Hepatocyte (in vitro differentiated cells): ENCODE measurements around the gene DOHH.

Experiments used
- EZH2 ChIP-seq: fragments of 200-600 bp; sonication (generic); IDR thresholded peaks from 2 replicates; pipeline ENCODE4 v1.6.1; 2016; ENCODE audit warnings: antibody characterized with exemption, mild to moderate bottlenecking, borderline replicate concordance
- EZH2phosphoT487 ChIP-seq: fragments of 200-600 bp; sonication (generic); IDR thresholded peaks from one replicate; pipeline ENCODE4 v1.6.1; 2018; ENCODE audit warnings: antibody characterized with exemption, mild to moderate bottlenecking, low read depth, moderate library complexity; ENCODE audit not compliant: unreplicated experiment, severe bottlenecking
- TF ChIP-seq, protein P1 (sequence below): fragments of 200-600 bp; sonication (generic); IDR thresholded peaks from 2 replicates; pipeline ENCODE4 v1.5.1; 2016; ENCODE audit warnings: antibody characterized with exemption, mild to moderate bottlenecking; ENCODE audit not compliant: poor library complexity

- TF ChIP-seq, protein P1, sequence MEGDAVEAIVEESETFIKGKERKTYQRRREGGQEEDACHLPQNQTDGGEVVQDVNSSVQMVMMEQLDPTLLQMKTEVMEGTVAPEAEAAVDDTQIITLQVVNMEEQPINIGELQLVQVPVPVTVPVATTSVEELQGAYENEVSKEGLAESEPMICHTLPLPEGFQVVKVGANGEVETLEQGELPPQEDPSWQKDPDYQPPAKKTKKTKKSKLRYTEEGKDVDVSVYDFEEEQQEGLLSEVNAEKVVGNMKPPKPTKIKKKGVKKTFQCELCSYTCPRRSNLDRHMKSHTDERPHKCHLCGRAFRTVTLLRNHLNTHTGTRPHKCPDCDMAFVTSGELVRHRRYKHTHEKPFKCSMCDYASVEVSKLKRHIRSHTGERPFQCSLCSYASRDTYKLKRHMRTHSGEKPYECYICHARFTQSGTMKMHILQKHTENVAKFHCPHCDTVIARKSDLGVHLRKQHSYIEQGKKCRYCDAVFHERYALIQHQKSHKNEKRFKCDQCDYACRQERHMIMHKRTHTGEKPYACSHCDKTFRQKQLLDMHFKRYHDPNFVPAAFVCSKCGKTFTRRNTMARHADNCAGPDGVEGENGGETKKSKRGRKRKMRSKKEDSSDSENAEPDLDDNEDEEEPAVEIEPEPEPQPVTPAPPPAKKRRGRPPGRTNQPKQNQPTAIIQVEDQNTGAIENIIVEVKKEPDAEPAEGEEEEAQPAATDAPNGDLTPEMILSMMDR: no peak
- TF ChIP-seq EZH2phosphoT487 (no peak), EZH2 (no peak)
Observed at GRCh38 chr19:3514930-3515329, 14.5 kb upstream of the DOHH start.
